ENCODE results near the gene PPP1R7.

- TF ChIP-seq POLR2A (IDR thresholded peaks at IDR 0.05; ENCODE audit: low read length), result no peak
- TF ChIP-seq GATA1 (IDR thresholded peaks at IDR 0.05; ENCODE audit: low read depth, low read length), result no peak
Measured at GRCh38 chr2:241131531-241131930, 18.7 kb upstream of the PPP1R7 start.

Data from erythroblast (primary cell).